Measurements from ENCODE around the gene TTC13.

- TF ChIP-seq, protein P1, sequence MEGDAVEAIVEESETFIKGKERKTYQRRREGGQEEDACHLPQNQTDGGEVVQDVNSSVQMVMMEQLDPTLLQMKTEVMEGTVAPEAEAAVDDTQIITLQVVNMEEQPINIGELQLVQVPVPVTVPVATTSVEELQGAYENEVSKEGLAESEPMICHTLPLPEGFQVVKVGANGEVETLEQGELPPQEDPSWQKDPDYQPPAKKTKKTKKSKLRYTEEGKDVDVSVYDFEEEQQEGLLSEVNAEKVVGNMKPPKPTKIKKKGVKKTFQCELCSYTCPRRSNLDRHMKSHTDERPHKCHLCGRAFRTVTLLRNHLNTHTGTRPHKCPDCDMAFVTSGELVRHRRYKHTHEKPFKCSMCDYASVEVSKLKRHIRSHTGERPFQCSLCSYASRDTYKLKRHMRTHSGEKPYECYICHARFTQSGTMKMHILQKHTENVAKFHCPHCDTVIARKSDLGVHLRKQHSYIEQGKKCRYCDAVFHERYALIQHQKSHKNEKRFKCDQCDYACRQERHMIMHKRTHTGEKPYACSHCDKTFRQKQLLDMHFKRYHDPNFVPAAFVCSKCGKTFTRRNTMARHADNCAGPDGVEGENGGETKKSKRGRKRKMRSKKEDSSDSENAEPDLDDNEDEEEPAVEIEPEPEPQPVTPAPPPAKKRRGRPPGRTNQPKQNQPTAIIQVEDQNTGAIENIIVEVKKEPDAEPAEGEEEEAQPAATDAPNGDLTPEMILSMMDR (IDR thresholded peaks at IDR 0.05) = no peak
- TF ChIP-seq POLR2A (IDR thresholded peaks at IDR 0.05; ENCODE audit: low read depth) = no peak
These were observed 23.2 kb upstream of the TTC13 start for GRCh38 chr1:231001892-231002291.
